Right lobe of liver (tissue), 4 donors: ENCODE measurements around the gene KIF13A.

Experiments used
- POLR2A ChIP-seq: fragments of 450-650 bp; IDR thresholded peaks from one replicate; pipeline ENCODE4 v1.6.1; 2017; ENCODE audit warnings: antibody characterized with exemption, mild to moderate bottlenecking
- TF ChIP-seq, protein P1 (sequence below), 4 donors: fragments of 200-600 bp in 3 of 4; fragments of 450-650 bp in 1 of 4; IDR thresholded peaks; one replicate each; pipeline versions ENCODE4 v1.5.1 to v1.8.0; 2016 to 2022; ENCODE audit warnings: antibody characterized with exemption in 4 of 4, mild to moderate bottlenecking in 2 of 4
- donor health status: DM: no; HTN: no; CAD: no.
- donor health status: DM: no; HTN: no; CAD: no.
- donor health status: DM: no; HTN: yes; CAD: no.

DNA sequence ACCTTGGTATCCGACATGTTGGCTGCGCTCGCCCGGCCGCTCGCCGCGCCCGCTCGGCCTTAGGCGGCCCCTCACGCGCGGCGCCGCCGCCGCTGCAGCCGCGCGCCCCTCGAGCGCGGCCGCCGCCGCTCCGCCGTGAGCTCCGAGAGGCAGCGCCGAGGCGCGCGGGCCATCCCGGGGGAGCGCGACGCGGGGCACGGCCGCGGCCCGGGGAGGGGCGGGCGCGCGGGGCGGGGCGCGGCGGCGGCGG is at the start of gene KIF13A:
- TF ChIP-seq, protein P1, sequence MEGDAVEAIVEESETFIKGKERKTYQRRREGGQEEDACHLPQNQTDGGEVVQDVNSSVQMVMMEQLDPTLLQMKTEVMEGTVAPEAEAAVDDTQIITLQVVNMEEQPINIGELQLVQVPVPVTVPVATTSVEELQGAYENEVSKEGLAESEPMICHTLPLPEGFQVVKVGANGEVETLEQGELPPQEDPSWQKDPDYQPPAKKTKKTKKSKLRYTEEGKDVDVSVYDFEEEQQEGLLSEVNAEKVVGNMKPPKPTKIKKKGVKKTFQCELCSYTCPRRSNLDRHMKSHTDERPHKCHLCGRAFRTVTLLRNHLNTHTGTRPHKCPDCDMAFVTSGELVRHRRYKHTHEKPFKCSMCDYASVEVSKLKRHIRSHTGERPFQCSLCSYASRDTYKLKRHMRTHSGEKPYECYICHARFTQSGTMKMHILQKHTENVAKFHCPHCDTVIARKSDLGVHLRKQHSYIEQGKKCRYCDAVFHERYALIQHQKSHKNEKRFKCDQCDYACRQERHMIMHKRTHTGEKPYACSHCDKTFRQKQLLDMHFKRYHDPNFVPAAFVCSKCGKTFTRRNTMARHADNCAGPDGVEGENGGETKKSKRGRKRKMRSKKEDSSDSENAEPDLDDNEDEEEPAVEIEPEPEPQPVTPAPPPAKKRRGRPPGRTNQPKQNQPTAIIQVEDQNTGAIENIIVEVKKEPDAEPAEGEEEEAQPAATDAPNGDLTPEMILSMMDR (IDR thresholded peaks at IDR 0.05), result no peak
- no peak for TF ChIP-seq POLR2A
